K562 (cell line): ENCODE results near the gene PPIL6. TPM values are rescaled to one million over a fixed set of nuclear protein-coding genes. Genes with fewer than 3 reads are reported as not detected.
A peak's percentile ranks its signal among the peaks of the same experiment; 100 is the strongest.

Source experiments
- CAMTA2 ChIP-seq: fragments of 250-450 bp; sonication (Bioruptor Pico); conservative IDR thresholded peaks from 2 replicates; pipeline ENCODE4 v1.5.1; 2022
- E2F3 ChIP-seq: fragments of 250-450 bp; sonication (Bioruptor Pico); IDR thresholded peaks from 2 replicates; pipeline ENCODE4 v1.4.0; 2020; ENCODE audit warnings: mild to moderate bottlenecking
- FIP1L1 ChIP-seq: fragments of 200-400 bp; formaldehyde crosslinking; IDR thresholded peaks from 2 replicates; pipeline ENCODE4 v1.6.1; 2018; ENCODE audit warnings: mild to moderate bottlenecking, low read depth, low read length; ENCODE audit not compliant: poor library complexity, severe bottlenecking
- KDM4B ChIP-seq, 2 experiments: fragments of 450-650 bp in 1 of 2; sonication (generic) in 1 of 2; IDR thresholded peaks; 2 replicates each; pipeline ENCODE4 v1.6.1; 2016 to 2017; ENCODE audit warnings: borderline replicate concordance in 2 of 2, antibody characterized with exemption in 1 of 2, low read depth in 1 of 2, mild to moderate bottlenecking in 1 of 2
- MLLT1 ChIP-seq, 2 experiments: fragments of 450-650 bp; IDR thresholded peaks; 2 replicates each; pipeline ENCODE4 v1.6.1; 2016
- MYBL2 ChIP-seq, 2 experiments: fragments of 450-650 bp in 1 of 2; sonication (generic) in 1 of 2; formaldehyde crosslinking in 1 of 2; IDR thresholded peaks; 2 replicates each; pipeline versions ENCODE4 v1.6.1 to v1.8.1; 2017 to 2022; ENCODE audit warnings: borderline replicate concordance in 1 of 2, inconsistent platforms in 1 of 2, low read depth in 1 of 2, mild to moderate bottlenecking in 1 of 2, missing genetic modification reagents in 1 of 2, moderate library complexity in 1 of 2
- NR2F6 ChIP-seq: fragments of 450-650 bp; formaldehyde crosslinking; IDR thresholded peaks from 2 replicates; pipeline ENCODE4 v1.4.0; 2020; ENCODE audit warnings: mild to moderate bottlenecking
- POLR2AphosphoS2 ChIP-seq: IDR thresholded peaks from 2 replicates; pipeline ENCODE4 v1.6.1; 2012; ENCODE audit warnings: low read length, improper control_type of control experiment
- PTBP1 ChIP-seq: fragments of 200-400 bp; formaldehyde crosslinking; IDR thresholded peaks from 2 replicates; pipeline ENCODE4 v1.6.1; 2017; ENCODE audit warnings: low read depth, low read length
- SNIP1 ChIP-seq: fragments of 450-650 bp; IDR thresholded peaks from 2 replicates; pipeline ENCODE4 v1.7.1; 2017; ENCODE audit warnings: low read depth, mild to moderate bottlenecking
- SRF ChIP-seq, 2 experiments: fragments of 250-450, 450-650 bp in 1 of 2; sonication (Bioruptor Pico) in 1 of 2; sonication (generic) in 1 of 2; formaldehyde crosslinking; IDR thresholded peaks; 2 replicates each; pipeline versions ENCODE4 v1.5.0 to v1.5.1; 2020 to 2022; ENCODE audit warnings: mild to moderate bottlenecking in 1 of 2, missing genetic modification reagents in 1 of 2
- ZFP1 ChIP-seq: fragments of 450-650 bp; formaldehyde crosslinking; IDR thresholded peaks from 2 replicates; pipeline ENCODE4 v1.4.0; 2020; ENCODE audit warnings: mild to moderate bottlenecking, mixed read lengths
- ZNF699 ChIP-seq: fragments of 250-450 bp; sonication (Bioruptor Pico); IDR thresholded peaks from 2 replicates; pipeline ENCODE4 v1.8.0; 2021; ENCODE audit warnings: mild to moderate bottlenecking, moderate library complexity; ENCODE audit not compliant: insufficient replicate concordance
- polyA plus RNA-seq, 8 experiments: library from polyadenylated mRNA; depleted of rRNA in 4 of 8; stranded (reverse) in 5 of 8; unstranded in 3 of 8; fragments of >200 nt; fragmentation: Nextera tagmentation in 2 of 8; fragmentation: Illumina TruSeq in 1 of 8; extraction: Ambion mirVana in 2 of 8; extraction: Trizol in 1 of 8; gene quantifications; 2 replicates each; pipeline versions ENCODE4 v1.2.1 to v1.2.3, GENCODE V29; 2011 to 2014; ENCODE audit warnings: inconsistent platforms in 1 of 8, missing spikeins in 1 of 8
- total RNA-seq, 7 experiments: library from RNA; depleted of rRNA in 6 of 7; stranded (reverse); fragments of >200 nt in 6 of 7; fragmentation: Illumina TruSeq in 2 of 7; extraction: Trizol in 2 of 7; gene quantifications; 2 replicates each; pipeline versions ENCODE4 v1.2.1 to v1.2.3, GENCODE V29; 2011 to 2021; ENCODE audit warnings: low replicate concordance in 1 of 7
- TF ChIP-seq, protein P1 (sequence below): sonication (generic); formaldehyde crosslinking; IDR thresholded peaks from 2 replicates; pipeline ENCODE4 v1.8.0; 2022; ENCODE audit warnings: mild to moderate bottlenecking, missing genetic modification reagents, borderline replicate concordance
- TF ChIP-seq, protein P2 (sequence below): fragments of 250-450 bp; sonication (Bioruptor Pico); IDR thresholded peaks from 2 replicates; pipeline ENCODE4 v1.5.0; 2021; ENCODE audit warnings: mild to moderate bottlenecking, moderate library complexity
- TF ChIP-seq, protein P3 (sequence below), 2 experiments: fragments of 150-350 bp in 1 of 2; IDR thresholded peaks; 2 replicates each; pipeline ENCODE4 v1.6.1; 2012 to 2016; ENCODE audit warnings: low read depth in 2 of 2, low read length in 2 of 2, mild to moderate bottlenecking in 1 of 2, moderate library complexity in 1 of 2

The PPIL6 gene
- total and polyA plus RNA-seq, 9 of the 15 experiments (the other 6 are each of a cell fraction or from before 2014, with no cell fraction given) = 0.03 to 0.98 (median 0.41) TPM; not detected in 1

DNA sequence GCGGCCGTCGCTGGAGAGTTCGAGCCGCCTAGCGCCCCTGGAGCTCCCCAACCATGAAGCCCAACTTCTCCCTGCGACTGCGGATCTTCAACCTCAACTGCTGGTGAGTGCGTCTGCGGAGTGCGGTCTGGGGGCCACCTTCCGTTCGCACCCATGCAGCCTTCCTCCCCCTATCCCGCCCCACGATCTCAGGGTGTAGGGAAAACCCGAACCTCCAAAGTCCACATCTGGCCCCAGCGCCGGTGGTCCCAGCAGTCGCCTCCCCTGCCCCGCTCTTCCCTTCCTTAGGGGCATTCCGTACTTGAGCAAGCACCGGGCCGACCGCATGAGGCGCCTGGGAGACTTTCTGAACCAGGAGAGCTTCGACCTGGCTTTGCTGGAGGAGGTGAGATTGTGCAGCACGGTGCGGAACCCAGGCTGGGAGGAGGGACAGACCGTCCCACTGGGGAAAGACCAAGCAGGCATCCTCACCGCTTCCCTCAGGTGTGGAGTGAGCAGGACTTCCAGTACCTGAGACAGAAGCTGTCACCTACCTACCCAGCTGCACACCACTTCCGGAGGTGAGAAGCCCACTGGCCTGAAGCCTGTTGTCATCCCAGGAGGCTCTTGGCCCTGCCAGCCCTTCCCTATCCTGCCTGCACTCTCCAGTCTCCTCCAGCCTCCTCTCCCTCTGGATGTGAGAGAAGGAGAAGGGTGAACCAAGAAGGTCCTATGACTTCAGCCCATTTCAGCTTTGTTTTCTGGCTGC, 815 bp upstream of the PPIL6 start (continued):
- TF ChIP-seq MLLT1 (IDR thresholded peaks at IDR 0.05) = peak in 1 of 2 experiments; percentile 38; a peak in 1 of 4 replicates
- TF ChIP-seq PTBP1 = no peak
- no peak for TF ChIP-seq SNIP1
- TF ChIP-seq ZFP1 (CRISPR knock-in tag) = no peak
- TF ChIP-seq NR2F6 (CRISPR knock-in tag) = no peak
- TF ChIP-seq, protein P1, sequence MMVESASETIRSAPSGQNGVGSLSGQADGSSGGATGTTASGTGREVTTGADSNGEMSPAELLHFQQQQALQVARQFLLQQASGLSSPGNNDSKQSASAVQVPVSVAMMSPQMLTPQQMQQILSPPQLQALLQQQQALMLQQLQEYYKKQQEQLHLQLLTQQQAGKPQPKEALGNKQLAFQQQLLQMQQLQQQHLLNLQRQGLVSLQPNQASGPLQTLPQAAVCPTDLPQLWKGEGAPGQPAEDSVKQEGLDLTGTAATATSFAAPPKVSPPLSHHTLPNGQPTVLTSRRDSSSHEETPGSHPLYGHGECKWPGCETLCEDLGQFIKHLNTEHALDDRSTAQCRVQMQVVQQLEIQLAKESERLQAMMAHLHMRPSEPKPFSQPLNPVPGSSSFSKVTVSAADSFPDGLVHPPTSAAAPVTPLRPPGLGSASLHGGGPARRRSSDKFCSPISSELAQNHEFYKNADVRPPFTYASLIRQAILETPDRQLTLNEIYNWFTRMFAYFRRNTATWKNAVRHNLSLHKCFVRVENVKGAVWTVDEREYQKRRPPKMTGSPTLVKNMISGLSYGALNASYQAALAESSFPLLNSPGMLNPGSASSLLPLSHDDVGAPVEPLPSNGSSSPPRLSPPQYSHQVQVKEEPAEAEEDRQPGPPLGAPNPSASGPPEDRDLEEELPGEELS (CRISPR knock-in tag) = peak; percentile 89; the same call in 1 of the 2 replicates
- TF ChIP-seq, protein P2, sequence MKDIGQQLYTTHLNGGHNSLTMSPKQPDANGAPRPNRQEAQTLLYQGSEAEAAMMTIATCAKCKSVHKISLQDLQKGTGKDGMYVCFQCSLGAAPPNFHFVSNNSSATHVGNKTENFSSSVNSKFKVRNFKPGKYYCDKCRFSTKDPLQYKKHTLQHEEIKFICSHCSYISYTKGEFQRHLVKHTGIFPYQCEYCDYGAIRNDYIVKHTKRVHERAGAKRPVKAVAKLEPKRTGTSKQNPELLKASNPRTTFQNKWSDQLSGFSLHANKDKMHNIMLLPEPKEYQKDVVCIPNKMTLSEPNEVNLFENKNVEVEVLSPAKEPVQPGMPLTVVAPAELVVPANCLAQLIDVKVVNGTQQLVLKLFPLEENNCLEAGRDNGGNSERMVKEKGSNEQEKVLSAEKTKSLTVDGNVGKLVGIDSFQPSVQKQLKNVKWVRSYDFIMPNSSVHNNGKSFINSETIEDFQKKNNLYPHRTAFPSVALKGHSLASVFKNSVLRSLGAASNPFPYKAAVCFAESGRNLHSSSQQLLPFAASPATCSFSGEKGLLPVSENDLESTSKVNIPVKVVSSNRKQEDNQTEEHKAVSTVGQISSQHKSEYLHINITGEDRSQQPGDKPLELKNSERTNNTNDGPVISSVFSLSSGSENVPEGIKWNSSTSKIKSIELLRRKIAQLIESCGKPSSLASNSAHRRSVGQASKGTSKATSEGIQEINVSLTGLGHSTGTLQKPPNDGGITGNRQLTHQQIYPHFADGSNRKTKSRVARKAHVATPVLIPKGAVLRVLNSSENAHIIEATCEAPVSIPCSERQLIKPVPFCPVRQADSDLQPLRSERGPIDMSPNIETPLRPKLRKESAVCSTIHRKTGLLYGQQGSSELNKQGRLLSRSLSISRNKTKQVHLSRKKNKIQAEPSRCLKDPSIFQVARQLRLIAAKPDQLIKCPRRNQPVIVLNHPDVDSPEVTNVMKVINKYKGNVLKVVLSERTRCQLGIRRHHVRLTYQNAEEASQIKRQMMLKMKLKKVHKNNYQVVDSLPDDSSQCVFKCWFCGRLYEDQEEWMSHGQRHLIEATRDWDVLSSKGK (CRISPR knock-in tag) = no peak
- TF ChIP-seq MYBL2 (IDR thresholded peaks at IDR 0.05; ENCODE audit: low read depth) = no peak
- no peak for TF ChIP-seq MYBL2 (CRISPR knock-in tag; IDR thresholded peaks at IDR 0.05; ENCODE audit: borderline replicate concordance)
- TF ChIP-seq KDM4B (IDR thresholded peaks at IDR 0.05; ENCODE audit: borderline replicate concordance in 2 of 2, low read depth in 1 of 2) = no peak
- no peak for TF ChIP-seq SRF (CRISPR knock-in tag; IDR thresholded peaks at IDR 0.05)
- no peak for TF ChIP-seq CAMTA2
- TF ChIP-seq E2F3 (CRISPR knock-in tag) = no peak
- TF ChIP-seq FIP1L1 = no peak
- TF ChIP-seq, protein P3, sequence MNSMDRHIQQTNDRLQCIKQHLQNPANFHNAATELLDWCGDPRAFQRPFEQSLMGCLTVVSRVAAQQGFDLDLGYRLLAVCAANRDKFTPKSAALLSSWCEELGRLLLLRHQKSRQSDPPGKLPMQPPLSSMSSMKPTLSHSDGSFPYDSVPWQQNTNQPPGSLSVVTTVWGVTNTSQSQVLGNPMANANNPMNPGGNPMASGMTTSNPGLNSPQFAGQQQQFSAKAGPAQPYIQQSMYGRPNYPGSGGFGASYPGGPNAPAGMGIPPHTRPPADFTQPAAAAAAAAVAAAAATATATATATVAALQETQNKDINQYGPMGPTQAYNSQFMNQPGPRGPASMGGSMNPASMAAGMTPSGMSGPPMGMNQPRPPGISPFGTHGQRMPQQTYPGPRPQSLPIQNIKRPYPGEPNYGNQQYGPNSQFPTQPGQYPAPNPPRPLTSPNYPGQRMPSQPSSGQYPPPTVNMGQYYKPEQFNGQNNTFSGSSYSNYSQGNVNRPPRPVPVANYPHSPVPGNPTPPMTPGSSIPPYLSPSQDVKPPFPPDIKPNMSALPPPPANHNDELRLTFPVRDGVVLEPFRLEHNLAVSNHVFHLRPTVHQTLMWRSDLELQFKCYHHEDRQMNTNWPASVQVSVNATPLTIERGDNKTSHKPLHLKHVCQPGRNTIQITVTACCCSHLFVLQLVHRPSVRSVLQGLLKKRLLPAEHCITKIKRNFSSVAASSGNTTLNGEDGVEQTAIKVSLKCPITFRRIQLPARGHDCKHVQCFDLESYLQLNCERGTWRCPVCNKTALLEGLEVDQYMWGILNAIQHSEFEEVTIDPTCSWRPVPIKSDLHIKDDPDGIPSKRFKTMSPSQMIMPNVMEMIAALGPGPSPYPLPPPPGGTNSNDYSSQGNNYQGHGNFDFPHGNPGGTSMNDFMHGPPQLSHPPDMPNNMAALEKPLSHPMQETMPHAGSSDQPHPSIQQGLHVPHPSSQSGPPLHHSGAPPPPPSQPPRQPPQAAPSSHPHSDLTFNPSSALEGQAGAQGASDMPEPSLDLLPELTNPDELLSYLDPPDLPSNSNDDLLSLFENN (IDR thresholded peaks at IDR 0.05; ENCODE audit: low read depth in 2 of 2, low read length in 2 of 2) = no peak
- TF ChIP-seq ZNF699 (CRISPR knock-in tag) = no peak
- no peak for TF ChIP-seq POLR2AphosphoS2
